ENCODE data around the gene COPB2.

COPB2 gene

DNA sequence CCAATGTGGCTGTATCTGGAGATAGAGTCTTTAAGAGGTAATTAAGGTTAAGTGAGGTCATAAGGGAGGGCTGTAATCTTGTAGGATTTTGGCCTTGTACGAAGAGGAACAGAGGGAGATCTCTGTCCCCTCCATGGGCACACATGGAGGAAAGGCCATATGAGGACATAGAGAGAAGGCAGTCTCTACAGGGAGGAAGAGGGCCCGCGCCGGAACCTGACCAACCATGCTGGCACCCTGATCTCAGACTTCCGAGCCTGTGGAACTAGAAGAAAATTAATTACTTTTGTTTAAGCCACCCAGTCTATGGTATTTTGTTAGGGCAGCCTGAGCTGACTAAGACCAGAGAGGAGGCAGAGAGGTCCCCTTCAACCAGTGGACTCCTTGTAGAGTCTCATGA lies 63.3 kb downstream of the COPB2 start:
- no peak for DNase-seq

GRCh38 chr3:139325551-139325950 lies 63.9 kb downstream of the COPB2 start:
- no peak for DNase-seq

DNA sequence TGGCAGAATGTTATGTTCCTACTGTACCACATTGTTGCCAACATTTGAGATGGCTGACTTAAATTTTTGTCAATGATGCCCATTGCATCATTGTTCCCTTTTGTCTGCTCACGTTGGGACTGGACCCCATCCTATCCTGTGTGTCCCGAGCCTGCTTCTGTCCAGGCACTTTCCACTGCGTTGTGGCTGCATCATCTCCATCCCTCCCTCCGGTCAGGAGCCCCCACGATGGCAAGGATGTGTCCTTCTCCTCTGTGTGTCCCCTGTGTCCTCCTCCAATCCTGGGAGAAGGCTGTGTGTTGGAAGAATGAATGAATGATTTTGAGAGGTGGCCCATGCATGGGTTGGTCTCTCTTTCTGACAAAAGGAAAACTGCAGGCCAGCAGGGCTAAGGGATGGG lies 65.0 kb downstream of the COPB2 start:
- no peak for DNase-seq

GRCh38 chr3:139323146-139323545 lies 66.3 kb downstream of the COPB2 start:
- DNase-seq = no peak

DNA sequence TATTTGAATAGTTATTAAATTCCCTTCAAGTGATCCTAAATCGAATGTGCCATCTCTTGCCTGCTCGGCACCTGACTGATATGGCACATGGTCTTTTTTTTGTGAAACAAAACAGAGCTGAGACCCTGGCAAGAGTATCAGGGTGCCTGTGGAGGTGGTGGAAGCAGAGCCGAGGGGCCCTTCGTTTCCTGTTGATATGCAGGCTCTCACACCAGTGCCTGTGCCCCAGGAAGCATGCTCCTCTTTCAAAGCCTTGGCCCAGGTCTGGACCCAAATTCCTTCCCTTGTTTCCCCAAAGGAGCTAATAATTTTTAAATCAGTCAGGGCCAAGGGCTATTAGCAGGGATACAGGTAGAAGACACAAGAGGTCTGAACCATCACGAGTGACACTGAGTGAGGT lies 67.1 kb downstream of the COPB2 start:
- no peak for DNase-seq

GRCh38 chr3:139320551-139321309 lies 68.7 kb downstream of the COPB2 start:
- DNase-seq = no peak

DNA sequence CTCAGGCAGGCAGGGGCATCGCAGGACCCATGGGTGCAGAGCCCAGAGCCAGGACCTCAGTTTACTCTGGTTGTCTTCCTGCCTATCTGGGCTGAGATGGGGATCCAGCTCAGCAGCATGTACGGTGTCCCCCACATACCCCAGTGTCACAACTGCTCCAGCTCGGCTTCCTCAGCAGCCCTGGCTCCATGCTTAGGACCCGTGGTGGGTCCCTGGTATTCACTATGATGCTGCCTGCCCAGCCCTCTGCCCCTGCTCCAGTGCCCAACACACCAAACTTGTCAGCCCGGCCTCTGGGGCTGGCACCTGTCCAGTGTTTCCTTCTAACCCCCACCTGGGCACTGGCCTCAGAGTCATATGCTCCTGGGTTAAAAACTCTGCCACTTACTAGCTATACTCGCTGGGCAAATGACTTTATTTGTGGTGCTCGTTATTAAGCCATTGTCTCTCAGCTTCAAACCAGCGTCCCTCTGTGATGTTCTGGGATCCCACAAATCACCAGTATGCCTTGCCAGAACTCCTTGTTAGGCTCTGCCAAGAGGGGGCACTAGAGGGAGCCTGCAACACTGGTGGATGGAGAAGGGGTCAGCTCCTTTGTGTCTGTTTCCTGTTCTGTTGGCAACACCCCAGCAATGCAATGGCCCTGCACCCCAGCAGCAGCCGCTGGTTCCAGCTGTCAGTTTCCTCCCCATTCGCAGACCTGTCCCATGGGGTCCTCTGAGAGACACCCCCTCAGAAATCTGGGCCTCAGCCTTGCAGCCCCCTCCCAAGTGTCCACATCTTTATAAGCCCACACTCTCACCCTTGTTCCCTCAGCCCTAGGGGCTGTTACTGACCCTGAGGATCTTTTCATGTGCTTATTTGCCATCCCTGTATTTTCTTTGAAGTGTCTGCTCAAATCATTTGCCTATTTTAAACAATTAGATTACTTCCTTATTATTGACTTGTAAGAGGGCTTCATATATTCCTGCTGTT lies 69.7 kb downstream of the COPB2 start:
- no peak for DNase-seq

- no peak for DNase-seq
Measured at GRCh38 chr3:139318826-139319225, 70.6 kb downstream of the COPB2 start.

GRCh38 chr3:139318431-139318816 lies 71.0 kb downstream of the COPB2 start:
- DNase-seq = no peak

DNA sequence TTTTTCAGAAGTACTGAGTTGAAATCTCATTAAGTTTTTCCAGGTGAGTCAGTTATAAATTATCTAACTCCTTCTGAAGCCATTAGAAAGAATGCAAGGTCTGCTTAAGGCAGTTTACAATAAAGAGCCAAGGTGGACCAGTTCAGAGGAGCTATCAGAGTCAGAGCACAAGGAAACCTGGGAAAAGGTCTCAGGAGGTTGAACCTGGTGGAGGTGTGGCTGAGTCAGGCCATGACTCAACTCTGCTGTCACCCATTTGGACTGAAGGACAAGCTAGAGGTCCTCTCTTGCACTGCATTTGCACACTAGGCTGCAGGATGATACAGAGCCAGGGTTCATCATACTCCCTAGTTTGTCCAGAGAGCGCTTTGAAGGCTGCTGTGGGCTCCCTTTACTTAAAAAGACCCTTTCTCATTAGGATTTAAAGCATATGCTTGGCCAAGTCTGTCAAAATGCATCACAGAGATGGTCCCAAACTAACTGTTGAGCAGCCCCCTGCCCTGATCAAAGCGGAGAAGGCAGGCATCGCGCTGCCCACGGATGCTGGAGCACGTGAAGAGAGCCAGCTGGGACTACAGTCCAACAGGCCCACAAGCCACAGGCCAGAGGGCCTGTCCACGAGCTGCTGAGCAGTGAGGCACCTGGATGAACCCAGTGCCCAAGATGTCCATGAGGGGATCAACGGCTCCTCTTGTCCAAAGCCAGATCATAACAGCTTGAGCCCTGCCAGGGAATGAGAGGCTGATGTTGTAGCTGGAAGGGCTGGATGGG lies 71.6 kb downstream of the COPB2 start:
- no peak for DNase-seq

DNA sequence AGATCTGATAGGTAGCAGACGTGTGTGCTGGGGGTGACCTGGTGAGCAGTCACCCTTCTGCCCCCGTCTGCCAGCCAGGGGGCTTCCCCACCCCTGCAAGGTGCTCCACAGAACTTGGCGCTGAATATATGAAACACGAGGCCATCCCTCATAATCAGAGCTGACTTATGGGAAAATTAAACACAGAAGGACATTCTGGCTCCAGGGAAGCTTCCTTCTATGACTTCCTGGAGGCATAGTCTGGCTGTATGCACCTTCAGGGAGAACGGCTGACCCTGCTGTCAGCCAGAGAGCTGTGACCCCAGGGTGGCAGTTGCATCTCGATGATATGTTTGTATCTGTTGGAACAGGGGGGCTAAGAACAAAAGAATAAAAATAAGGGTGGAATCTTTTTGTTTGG lies 72.2 kb downstream of the COPB2 start:
- no peak for DNase-seq

- no peak for DNase-seq
Measured at GRCh38 chr3:139313921-139314320, 75.5 kb downstream of the COPB2 start.

DNA sequence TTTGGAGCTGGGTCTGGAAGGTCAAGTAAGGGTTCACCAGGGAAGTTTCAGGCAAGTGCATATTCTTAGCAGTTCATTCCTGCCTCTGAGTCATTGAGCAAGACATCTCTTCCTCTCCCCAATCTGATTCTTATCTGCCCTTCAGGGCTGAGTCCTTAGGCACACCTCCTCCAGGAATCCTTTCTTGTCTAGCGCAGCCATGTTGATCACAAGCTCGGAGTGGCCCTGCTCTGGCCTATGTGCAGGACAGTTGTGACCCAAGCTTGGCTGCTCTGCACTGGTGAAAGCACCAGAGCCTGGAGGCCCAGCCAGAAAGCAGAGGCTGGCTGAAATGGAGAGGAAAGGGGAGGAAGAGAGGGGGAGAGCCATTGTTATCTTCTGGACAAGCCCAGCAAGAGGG lies 76.5 kb downstream of the COPB2 start:
- DNase-seq = no peak

DNA sequence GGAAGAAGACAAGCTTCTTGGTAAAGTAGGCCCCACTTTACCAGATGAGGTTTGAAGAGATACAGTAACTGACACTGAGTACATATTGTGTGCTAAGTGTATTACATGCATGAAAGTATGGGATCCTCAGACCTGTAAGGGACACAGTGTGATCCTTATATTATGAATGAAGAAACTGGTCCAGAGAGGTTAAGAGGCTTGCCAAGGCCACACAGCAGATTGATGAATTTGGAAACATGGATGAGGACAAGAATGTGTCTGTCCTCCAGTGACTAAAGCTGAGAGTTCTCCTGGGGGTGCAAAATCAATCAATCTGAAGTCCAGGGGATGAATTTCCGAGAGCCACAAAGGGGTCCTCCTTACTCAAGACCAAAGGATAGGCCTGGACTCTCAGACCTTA lies 77.0 kb downstream of the COPB2 start:
- DNase-seq = no peak

DNA sequence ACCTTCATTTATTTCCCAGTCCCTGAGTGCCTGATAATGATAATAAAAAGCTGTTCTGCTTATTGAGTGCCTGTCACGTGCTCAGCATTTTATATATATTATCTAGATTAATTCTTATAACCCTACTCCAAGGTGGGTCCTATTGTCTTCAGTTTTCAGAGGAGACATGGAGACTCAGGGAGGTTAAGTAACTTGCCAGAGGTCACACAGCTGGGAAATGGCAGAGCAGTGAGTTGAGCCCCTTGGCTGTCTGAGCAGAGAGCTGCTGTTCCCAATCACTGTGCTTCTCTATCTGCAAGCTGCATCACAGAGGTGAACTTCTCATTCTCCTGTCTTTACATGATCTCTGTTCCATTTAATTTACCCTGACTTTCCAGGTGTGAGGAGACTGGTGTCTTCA lies 77.9 kb downstream of the COPB2 start:
- DNase-seq = no peak

DNA sequence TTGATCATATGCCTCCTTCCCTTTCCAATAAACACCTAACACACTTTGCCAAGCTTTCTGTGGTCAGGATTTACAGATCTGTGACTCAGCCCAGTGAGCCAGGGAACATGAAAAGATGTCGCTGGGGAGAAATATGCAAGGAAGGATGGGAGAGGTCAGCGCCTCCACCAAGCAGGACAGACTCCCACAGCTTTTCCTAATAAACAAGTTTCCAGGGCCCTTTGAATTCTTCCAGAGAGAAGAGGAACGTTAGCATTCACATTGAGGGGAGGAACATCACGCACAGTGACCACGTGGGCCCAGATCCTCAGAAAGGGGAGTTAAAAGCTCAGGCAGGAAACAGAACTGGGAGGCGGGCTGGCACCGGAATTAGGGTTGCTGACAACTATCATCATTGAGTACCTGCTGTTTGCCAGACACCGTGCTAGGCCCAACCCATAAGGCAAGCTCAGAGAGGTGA lies 78.9 kb downstream of the COPB2 start:
- no peak for DNase-seq

GRCh38 chr3:139309880-139310279 lies 79.6 kb downstream of the COPB2 start:
- no peak for DNase-seq

DNA sequence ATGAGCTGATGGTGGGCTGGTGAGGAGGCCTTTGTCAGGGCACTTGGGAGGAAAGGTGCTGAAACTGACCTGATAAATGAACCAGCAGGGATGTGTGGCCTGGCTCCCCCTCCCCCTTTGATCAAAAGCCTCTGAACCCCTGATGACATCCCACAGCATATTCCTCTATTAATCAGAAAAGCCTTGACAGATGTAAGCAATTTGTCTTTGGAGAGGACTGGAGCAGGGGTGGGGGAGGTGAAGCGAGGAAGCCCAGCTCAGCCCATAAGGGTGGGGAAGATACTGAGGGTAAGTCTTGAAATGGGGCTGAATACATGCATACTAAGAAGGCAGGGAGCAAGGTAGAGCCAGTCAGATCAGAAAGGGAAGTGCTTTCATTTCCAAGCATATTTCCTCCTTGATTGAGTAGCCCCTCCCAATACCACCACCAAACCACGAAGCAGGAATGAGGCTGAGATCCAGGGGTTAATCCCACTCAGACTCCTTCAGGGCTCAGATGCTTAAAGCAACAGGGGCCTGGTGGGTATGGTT lies 80.3 kb downstream of the COPB2 start:
- no peak for DNase-seq

- DNase-seq = no peak
Measured at GRCh38 chr3:139308560-139308959, 80.9 kb downstream of the COPB2 start.

DNA sequence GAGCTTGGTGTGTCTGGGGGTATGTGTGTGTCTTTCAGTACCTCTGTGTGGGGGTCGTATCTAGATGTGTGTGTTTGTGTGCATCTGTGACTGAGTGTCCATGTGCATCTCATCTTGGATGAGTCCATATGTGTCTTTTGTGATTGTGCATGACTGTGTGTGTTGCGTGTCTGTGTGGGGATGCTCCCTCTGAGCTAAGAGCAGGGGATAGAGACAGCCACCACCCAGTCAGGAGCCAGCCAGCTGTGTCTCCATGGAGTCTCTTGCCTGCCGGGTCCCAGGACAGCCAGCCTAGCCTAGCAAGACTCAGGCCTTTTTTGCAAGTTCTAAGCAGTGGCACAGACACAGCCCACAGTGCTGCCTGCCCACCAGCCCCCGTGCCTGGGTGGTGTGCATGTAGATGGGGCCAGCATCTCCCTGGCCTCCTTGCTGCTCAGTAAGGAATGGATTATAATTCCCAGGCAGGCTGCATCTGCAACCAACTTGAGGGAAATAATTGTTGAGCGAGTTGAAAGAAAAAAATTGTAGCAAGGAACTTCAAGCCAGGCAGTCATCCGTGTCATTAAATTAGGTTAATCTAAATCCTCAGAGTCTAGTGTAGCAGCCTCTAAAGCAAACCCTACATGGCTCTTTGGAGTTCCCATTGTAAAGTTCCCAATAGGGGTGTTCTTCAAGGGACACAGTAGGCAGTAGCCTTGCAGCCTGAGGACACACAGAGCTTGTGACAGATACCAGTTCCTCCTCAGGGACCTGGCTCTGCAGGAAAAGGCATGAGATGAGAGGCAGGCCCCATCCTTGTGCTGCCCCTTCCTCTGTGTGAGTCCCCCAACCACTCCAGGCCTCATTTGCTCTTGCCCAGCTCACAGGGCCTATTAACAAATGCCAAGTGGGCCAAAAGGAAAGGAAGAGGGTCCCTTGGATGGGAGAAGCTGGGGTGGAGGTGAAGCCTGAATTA lies 81.6 kb downstream of the COPB2 start:
- no peak for DNase-seq
